Measurements from ENCODE around the gene SETX. TPM values are rescaled to one million over a fixed set of nuclear protein-coding genes. Genes with fewer than 3 reads are reported as not detected.

Gene SETX
- total RNA-seq, 2 donors from 2014 or later = 57.9 to 78.5 TPM

GRCh38 chr9:132288966-132289365, 65.8 kb downstream of the SETX start:
- no peak for DNase-seq (ENCODE audit: low spot score)
- Histone ChIP-seq H3K4me3 (no peak overlapping the region), H3K9me3 (no peaks in the 10 kb centered on the region), H3K27me3 (replicated peaks; ENCODE audit: insufficient read depth) (no peaks in the 10 kb centered on the region), H3K4me1 (ENCODE audit: control insufficient read depth in 1 of 2, low read depth in 2 of 2) (peaks cover 10 to 11% of the 10 kb centered on the region in 2 donors), H3K27ac (no peak overlapping the region), H3K36me3 (peaks cover 20% of the 10 kb centered on the region)
- TF ChIP-seq CTCF (IDR thresholded peaks at IDR 0.05) = no peak
- no peak for ATAC-seq (ENCODE audit: insufficient number of reproducible peaks, low FRiP score, low read depth)

- Histone ChIP-seq H3K4me1 (ENCODE audit: control insufficient read depth in 1 of 2, low read depth in 2 of 2) (peaks cover 10 to 11% of the 10 kb centered on the region in 2 donors), H3K36me3 (peaks cover 20% of the 10 kb centered on the region), H3K27me3 (replicated peaks; ENCODE audit: insufficient read depth) (no peaks in the 10 kb centered on the region), H3K4me3 (no peak overlapping the region), H3K9me3 (no peaks in the 10 kb centered on the region), H3K27ac (no peak overlapping the region)
- no peak for ATAC-seq (ENCODE audit: insufficient number of reproducible peaks, low FRiP score, low read depth)
- no peak for DNase-seq (ENCODE audit: low spot score)
- TF ChIP-seq CTCF (IDR thresholded peaks at IDR 0.05) = no peak
Measured at GRCh38 chr9:132288361-132288760, 66.4 kb downstream of the SETX start.

GRCh38 chr9:132287256-132287760, 67.5 kb downstream of the SETX start:
- no peak for TF ChIP-seq CTCF (IDR thresholded peaks at IDR 0.05)
- no peak overlapping the region for H3K27ac ChIP-seq
- H3K9me3 ChIP-seq = no peaks in the 10 kb centered on the region
- DNase-seq (ENCODE audit: low spot score) = no peak
- peaks cover 30% of the 10 kb centered on the region for H3K36me3 ChIP-seq
- peaks cover 10 to 11% of the 10 kb centered on the region in 2 donors for H3K4me1 ChIP-seq (ENCODE audit: control insufficient read depth in 1 of 2, low read depth in 2 of 2)
- H3K4me3 ChIP-seq = no peak overlapping the region
- H3K27me3 ChIP-seq (replicated peaks; ENCODE audit: insufficient read depth) = no peaks in the 10 kb centered on the region
- no peak for ATAC-seq (ENCODE audit: insufficient number of reproducible peaks, low FRiP score, low read depth)

GRCh38 chr9:132283863-132284262, 70.9 kb downstream of the SETX start:
- TF ChIP-seq CTCF (IDR thresholded peaks at IDR 0.05) = no peak

GRCh38 chr9:132283165-132283564, 71.6 kb downstream of the SETX start:
- DNase-seq (ENCODE audit: low spot score) (no peak), ATAC-seq (ENCODE audit: insufficient number of reproducible peaks, low FRiP score, low read depth) (no peak)

More at GRCh38 chr9:132283863-132284262, 70.9 kb downstream of the SETX start:
- no peak overlapping the region for H3K4me3 ChIP-seq
- H3K9me3 ChIP-seq = no peaks in the 10 kb centered on the region
- DNase-seq (ENCODE audit: low spot score) (no peak), ATAC-seq (ENCODE audit: insufficient number of reproducible peaks, low FRiP score, low read depth) (no peak)
- no peaks in the 10 kb centered on the region for H3K27me3 ChIP-seq (replicated peaks; ENCODE audit: insufficient read depth)
- peaks cover 53% of the 10 kb centered on the region for H3K36me3 ChIP-seq
- no peak overlapping the region for H3K27ac ChIP-seq
- peaks cover 5% of the 10 kb centered on the region in 2 donors for H3K4me1 ChIP-seq (ENCODE audit: control insufficient read depth in 1 of 2, low read depth in 2 of 2)

More at GRCh38 chr9:132283165-132283564, 71.6 kb downstream of the SETX start:
- no peak overlapping the region for H3K4me3 ChIP-seq
- H3K27me3 ChIP-seq (replicated peaks; ENCODE audit: insufficient read depth) = no peaks in the 10 kb centered on the region
- no peaks in the 10 kb centered on the region for H3K9me3 ChIP-seq
- no peaks in the 10 kb centered on the region for H3K4me1 ChIP-seq (ENCODE audit: control insufficient read depth in 1 of 2, low read depth in 2 of 2)
- no peak for TF ChIP-seq CTCF (IDR thresholded peaks at IDR 0.05)
- H3K36me3 ChIP-seq = peaks cover 54% of the 10 kb centered on the region
- no peak overlapping the region for H3K27ac ChIP-seq
